ENCODE data around the gene EMSY. TPM values are rescaled to one million over a fixed set of nuclear protein-coding genes. Genes with fewer than 3 reads are reported as not detected.

EMSY gene
- total RNA-seq, 1 donor from 2014 or later: 18.9 TPM

- no peaks in the 10 kb centered on the region for H3K9me3 ChIP-seq (ENCODE audit: insufficient read depth, low read depth, low read length)
- H2AFZ ChIP-seq (ENCODE audit: low read depth, low read length): no peak overlapping the region
- Mint-ChIP-seq H3K4me1 (ENCODE audit: low read depth, unreplicated experiment) (peaks cover 14% of the 10 kb centered on the region), H3K9me3 (ENCODE audit: unreplicated experiment) (peaks cover 7% of the 10 kb centered on the region), H3K4me3 (ENCODE audit: unreplicated experiment) (no peak overlapping the region), H3K36me3 (ENCODE audit: low read depth, unreplicated experiment) (peaks cover 4% of the 10 kb centered on the region), H3K27me3 (ENCODE audit: low read depth, unreplicated experiment) (peaks cover 13% of the 10 kb centered on the region), H3K27ac (ENCODE audit: unreplicated experiment) (no peak overlapping the region)
- H3K36me3 ChIP-seq (ENCODE audit: insufficient read depth, low read length): no peaks in the 10 kb centered on the region
- H3K27me3 ChIP-seq (ENCODE audit: insufficient read depth, low read length): no peaks in the 10 kb centered on the region
- DNase-seq (ENCODE audit: low read depth) (no peak), FAIRE-seq (no peak)
- TF ChIP-seq CTCF (IDR thresholded peaks at IDR 0.05; ENCODE audit: insufficient read depth, low read depth, low read length) (no peak), EZH2 (IDR thresholded peaks at IDR 0.05; ENCODE audit: insufficient read depth, low read length) (no peak)
- no peaks in the 10 kb centered on the region for H4K20me1 ChIP-seq (ENCODE audit: insufficient read depth, low read length)
- H3K79me2 ChIP-seq (ENCODE audit: insufficient read depth, low read length): no peaks in the 10 kb centered on the region
- no peak overlapping the region for H3K4me2 ChIP-seq (ENCODE audit: low read length)
- no peak overlapping the region for H3K9ac ChIP-seq (ENCODE audit: low read length)
- no peak overlapping the region for H3K27ac ChIP-seq (ENCODE audit: low read depth, low read length)
- H3K4me1 ChIP-seq (ENCODE audit: insufficient read depth, low read length): peaks cover 18% of the 10 kb centered on the region
- H3K4me3 ChIP-seq (ENCODE audit: insufficient read depth, low read depth, low read length): no peak overlapping the region
Measured at GRCh38 chr11:76601272-76601671, 156.5 kb downstream of the EMSY start.

GRCh38 chr11:76601724-76602123, 156.9 kb downstream of the EMSY start:
- Histone ChIP-seq H2AFZ (ENCODE audit: low read depth, low read length) (no peak overlapping the region), H3K36me3 (ENCODE audit: insufficient read depth, low read length) (no peaks in the 10 kb centered on the region), H3K9me3 (ENCODE audit: insufficient read depth, low read depth, low read length) (no peaks in the 10 kb centered on the region), H3K27me3 (ENCODE audit: insufficient read depth, low read length) (no peaks in the 10 kb centered on the region), H3K9ac (ENCODE audit: low read length) (no peak overlapping the region), H3K4me3 (ENCODE audit: insufficient read depth, low read depth, low read length) (no peak overlapping the region), H4K20me1 (ENCODE audit: insufficient read depth, low read length) (no peaks in the 10 kb centered on the region), H3K4me1 (ENCODE audit: insufficient read depth, low read length) (peaks cover 18% of the 10 kb centered on the region), H3K79me2 (ENCODE audit: insufficient read depth, low read length) (no peaks in the 10 kb centered on the region), H3K27ac (ENCODE audit: low read depth, low read length) (no peak overlapping the region), H3K4me2 (ENCODE audit: low read length) (no peak overlapping the region)
- H3K27me3 Mint-ChIP-seq (ENCODE audit: low read depth, unreplicated experiment): peaks cover 13% of the 10 kb centered on the region
- H3K27ac Mint-ChIP-seq (ENCODE audit: unreplicated experiment): no peak overlapping the region
- peaks cover 14% of the 10 kb centered on the region for H3K4me1 Mint-ChIP-seq (ENCODE audit: low read depth, unreplicated experiment)
- DNase-seq (ENCODE audit: low read depth): no peak
- peaks cover 7% of the 10 kb centered on the region for H3K36me3 Mint-ChIP-seq (ENCODE audit: low read depth, unreplicated experiment)
- peaks cover 7% of the 10 kb centered on the region for H3K9me3 Mint-ChIP-seq (ENCODE audit: unreplicated experiment)
- TF ChIP-seq CTCF (IDR thresholded peaks at IDR 0.05; ENCODE audit: insufficient read depth, low read depth, low read length) (no peak), EZH2 (IDR thresholded peaks at IDR 0.05; ENCODE audit: insufficient read depth, low read length) (no peak)
- H3K4me3 Mint-ChIP-seq (ENCODE audit: unreplicated experiment): no peak overlapping the region
- no peak for FAIRE-seq

- Histone ChIP-seq H3K27ac (ENCODE audit: low read depth, low read length) (no peak overlapping the region), H4K20me1 (ENCODE audit: insufficient read depth, low read length) (no peaks in the 10 kb centered on the region), H3K9me3 (ENCODE audit: insufficient read depth, low read depth, low read length) (no peaks in the 10 kb centered on the region), H3K36me3 (ENCODE audit: insufficient read depth, low read length) (no peaks in the 10 kb centered on the region), H3K79me2 (ENCODE audit: insufficient read depth, low read length) (no peaks in the 10 kb centered on the region), H3K4me2 (ENCODE audit: low read length) (no peak overlapping the region), H3K4me1 (ENCODE audit: insufficient read depth, low read length) (peaks cover 18% of the 10 kb centered on the region), H3K9ac (ENCODE audit: low read length) (no peak overlapping the region), H3K27me3 (ENCODE audit: insufficient read depth, low read length) (no peaks in the 10 kb centered on the region), H3K4me3 (ENCODE audit: insufficient read depth, low read depth, low read length) (no peak overlapping the region), H2AFZ (ENCODE audit: low read depth, low read length) (no peak overlapping the region)
- Mint-ChIP-seq H3K4me1 (ENCODE audit: low read depth, unreplicated experiment) (peaks cover 14% of the 10 kb centered on the region), H3K4me3 (ENCODE audit: unreplicated experiment) (no peak overlapping the region), H3K27me3 (ENCODE audit: low read depth, unreplicated experiment) (peaks cover 11% of the 10 kb centered on the region), H3K36me3 (ENCODE audit: low read depth, unreplicated experiment) (peaks cover 7% of the 10 kb centered on the region), H3K27ac (ENCODE audit: unreplicated experiment) (no peak overlapping the region), H3K9me3 (ENCODE audit: unreplicated experiment) (peaks cover 5% of the 10 kb centered on the region)
- DNase-seq (ENCODE audit: low read depth): no peak
- no peak for FAIRE-seq
- TF ChIP-seq CTCF (IDR thresholded peaks at IDR 0.05; ENCODE audit: insufficient read depth, low read depth, low read length) (no peak), EZH2 (IDR thresholded peaks at IDR 0.05; ENCODE audit: insufficient read depth, low read length) (no peak)
Measured at GRCh38 chr11:76602431-76602861, 157.6 kb downstream of the EMSY start.
